ENCODE results near the gene FAT1.
"Not testable (repeated sequence)": the region's sequence is repeated elsewhere in the genome, so short reads cannot be mapped to it uniquely, and the experiment has no call there.

The FAT1 gene

GRCh38 chr4:186693159-186693815 is 30.4 kb downstream of the FAT1 start:
- no peak for DNase-seq

- DNase-seq = no peak
Measured at GRCh38 chr4:186691396-186691795, 32.3 kb downstream of the FAT1 start.

DNA sequence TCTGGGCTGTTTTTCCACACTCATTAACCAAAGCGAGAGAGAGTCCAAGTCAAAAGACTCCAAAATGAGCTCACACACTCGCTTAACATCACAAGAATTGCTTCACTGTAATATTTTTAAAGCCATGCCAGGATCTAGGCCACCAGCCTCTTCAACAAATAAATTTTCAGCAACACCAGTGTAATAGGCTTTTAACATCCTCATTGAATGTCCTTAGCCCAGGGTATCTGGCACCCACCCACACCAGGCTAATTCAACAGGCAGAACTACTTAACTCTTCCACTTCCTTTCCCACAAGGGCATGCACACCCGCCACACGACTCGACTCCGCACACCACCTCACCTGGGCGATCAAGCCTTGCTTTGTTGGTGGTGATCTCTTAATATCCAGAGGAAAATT is 34.2 kb downstream of the FAT1 start:
- DNase-seq = no peak

DNA sequence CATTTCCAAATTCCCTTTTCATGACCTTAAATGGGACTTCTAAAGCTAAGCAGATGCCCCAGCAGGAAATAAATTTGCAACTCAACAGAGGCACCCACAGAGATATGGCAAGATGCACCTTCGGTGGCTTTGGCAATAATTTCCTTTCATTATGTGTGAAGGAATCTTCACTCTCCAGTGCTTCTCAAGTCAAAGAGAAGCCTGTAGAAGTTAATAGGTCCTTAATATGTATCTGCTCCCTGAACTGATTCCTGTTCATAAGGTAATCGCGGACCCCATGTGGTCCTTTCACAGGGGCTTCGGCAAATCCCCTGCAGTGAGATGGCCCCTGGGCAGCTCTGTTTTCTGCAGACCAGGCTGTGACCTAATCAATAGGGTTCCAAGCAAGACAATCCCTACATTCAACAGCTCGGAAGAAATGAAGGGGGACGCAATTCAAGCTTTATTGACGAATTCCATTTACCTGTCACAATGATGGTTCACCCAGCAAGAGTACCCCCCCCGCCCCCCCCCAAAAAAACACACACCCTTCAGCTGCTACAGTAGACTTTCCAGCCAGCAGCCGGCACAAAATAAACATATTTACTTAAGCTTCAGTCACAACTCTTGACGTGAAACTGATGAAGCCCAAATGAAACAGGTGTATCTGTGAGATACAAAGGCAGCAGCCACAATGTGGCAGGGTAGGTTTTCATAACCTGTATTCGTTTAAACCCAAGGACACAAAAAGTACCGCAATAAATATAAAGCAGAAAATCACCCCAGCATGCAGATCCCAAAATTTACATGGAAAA is 35.3 kb downstream of the FAT1 start:
- no peak for DNase-seq

- DNase-seq = no peak
Measured at GRCh38 chr4:186687265-186687664, 36.4 kb downstream of the FAT1 start.

DNA sequence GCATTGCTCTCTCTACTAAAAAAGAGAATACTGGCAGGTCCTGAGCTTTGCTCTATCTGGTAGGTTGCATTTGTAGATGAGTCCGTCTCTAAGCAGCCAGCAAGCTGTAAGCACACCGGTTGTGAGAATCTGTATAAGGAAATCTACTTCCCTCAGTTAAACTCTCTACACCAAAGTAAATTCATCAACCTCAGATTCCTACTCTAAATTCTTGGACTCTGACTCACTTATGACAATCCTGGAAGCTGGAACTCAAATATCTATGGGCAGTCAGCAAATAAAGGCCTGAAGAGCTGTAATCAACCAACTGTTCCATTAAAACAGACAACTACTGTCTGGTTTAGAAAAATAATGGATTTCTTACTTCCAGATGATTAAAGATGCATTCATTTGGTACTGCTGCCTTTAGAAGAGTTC is 37.9 kb downstream of the FAT1 start:
- DNase-seq = no peak

DNA sequence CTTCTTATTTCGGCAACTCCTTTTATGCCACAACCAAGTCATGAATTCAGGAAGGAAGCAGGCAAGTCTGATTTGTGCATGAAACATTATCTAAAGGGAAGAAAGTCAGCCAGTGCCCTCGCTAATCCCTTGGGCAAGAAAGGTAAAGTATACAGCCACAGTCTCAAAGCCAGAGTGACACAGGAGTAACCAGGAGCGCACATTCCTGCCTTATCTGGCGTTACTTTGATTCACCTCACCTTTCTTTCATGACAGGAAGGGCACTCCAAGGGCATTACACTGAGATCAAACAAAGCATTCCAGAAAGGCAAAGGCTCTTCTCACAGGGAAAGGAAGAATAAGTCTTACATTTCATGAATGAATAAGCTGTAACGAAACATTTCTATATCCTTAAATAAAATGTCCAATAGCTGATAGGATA is 38.8 kb downstream of the FAT1 start:
- DNase-seq = no peak

DNA sequence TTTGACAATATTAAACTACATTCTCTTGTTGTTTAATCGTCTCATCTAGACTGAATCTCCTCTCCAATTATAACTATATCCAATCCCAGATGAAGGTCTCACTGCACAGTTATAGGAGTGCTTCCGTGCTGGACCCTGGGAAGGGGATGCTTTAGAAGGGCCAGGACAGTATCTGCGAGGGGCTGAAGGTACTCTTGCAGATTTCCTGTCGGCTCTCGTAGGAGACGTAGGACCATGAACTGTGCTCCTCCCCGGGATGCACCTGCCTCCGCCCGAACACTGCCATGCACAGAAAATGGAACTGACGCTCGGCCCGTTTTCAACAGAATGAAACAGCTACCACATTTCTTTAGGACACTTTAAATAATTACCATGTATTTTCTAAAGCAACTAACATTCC is 39.4 kb downstream of the FAT1 start:
- no peak for DNase-seq

DNA sequence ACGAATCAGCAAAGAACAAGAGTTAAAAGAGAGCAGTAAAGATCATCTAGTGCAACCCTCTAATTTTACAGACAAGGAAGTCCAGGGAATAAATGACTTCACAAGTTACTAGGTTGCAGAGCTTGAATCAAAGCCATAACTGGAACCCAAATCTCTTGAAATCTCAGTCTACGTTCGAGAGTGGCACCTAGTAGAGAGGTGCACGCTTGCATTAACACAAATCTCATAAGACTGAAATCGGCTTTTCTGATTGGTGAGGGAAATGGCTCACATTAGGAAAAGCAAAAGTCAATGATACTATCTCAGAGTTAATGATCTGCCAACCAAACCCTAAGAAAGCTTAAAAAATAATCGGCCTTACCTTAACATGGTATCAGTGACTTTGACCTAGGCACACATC is 43.0 kb downstream of the FAT1 start:
- DNase-seq = no peak

DNA sequence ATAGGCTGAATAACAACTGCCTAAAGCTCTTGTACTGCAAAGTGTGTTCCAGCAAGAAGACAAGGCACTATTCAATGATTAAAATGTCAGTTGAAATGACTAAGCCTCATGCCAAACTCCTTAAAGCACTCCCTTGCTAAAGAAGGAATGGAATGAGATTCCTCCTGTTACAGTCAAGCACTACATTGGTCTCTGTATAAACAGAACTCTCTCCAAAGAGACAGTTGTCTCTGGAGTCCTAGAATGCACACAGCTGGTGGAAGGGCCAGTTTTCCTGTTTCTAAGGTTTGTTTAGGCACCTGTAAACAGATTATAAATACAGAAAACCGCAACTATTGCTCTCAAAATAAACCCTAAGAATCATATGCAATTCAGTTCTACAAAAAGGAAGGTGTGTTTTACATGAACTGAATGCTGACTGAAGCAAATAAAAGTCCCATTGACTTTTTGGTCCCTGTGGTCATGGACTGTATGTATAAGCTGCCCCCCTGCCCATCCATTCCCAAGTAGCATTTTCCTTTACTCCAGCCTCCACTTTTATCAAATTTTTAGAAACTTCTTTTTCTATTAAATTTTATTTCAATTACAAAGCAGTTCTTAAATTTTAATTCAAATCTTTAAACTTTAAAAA is 47.0 kb downstream of the FAT1 start:
- DNase-seq = no peak

DNA sequence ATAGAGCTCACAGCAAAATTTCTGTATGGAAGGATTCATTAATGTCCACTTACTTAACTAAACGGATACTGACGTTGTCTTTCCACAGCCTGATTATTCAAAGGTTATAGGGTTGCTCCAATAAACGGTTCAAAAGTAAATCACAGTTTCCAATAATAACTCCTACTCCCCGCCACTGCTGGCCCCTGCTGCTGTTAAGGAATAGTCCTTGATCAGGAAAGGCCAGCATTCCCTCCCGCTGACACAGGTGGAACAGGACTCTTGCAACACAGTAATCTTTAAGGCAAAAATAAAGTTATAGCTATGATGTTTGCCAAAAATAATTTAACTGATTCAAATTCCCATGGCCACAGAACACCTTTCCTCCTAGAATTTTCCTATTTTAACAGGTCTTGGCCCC is 53.9 kb downstream of the FAT1 start:
- no peak for DNase-seq

DNA sequence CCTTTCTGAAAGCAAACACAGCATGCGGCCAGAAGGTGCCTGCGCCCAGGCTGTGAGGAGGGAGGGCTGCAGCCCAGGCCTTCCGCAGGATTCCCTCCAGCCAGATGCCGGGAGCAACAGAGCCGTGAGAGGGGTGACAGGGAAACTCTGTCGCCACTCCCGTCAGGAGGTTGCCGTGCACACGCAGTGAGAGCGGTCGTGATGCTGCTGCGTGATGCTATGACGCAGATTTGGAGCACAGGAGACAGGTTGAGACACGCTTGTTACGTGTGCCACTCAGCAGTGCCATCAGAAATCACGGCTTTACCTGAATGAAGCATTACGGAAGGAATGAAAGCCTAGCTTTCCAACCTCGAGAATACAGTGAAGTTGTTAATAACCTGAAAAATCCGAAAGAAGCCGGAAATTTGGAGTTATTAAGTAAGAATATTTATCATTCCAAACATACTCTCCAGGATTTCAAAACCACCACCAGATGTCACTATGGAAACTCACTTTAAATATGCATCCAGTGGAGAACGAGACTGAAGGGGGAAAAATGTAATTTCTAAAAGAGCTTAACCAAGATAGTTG is 54.4 kb downstream of the FAT1 start:
- peak; percentile 56 for DNase-seq

DNA sequence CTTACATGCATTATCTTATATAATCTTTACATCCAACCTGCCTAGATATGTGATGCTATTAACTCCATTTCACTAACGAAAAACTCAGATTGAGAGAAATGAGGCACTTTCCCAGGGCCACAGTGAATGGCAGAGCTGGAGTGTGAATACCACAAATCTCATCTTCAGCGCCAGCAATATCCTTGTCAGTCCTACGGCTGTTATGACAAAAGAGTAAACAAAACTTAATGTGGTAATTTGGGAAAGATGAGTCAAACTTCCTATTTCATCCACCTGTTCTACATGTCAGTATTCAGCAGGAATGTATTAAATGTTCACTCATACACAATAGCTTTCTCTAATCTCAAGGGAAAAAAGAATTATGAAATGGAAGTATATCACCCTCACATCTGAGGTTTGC is 56.9 kb downstream of the FAT1 start:
- DNase-seq = no peak

- no peak for DNase-seq
Measured at GRCh38 chr4:186666252-186666651, 57.4 kb downstream of the FAT1 start.

- no peak for DNase-seq
Measured at GRCh38 chr4:186660403-186660802, 63.3 kb downstream of the FAT1 start.

DNA sequence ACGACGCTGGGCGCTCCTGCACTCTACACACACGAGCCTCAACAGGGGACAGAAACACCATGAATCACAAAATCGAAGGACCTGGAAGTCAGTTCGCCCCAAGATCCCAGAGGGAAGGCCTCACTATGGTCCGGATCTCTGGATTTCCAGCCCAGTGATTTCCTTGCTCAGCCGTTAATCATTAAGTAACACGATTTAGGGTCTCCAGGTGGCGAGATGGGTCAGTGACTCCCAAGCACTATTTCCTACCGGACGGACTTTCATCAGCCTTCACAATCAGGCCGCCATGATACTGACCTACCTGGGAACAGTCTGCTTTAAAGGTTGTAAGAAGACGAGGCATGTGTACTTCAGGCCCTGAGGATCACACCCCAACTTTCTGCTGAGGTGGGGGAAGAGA is 63.7 kb downstream of the FAT1 start:
- DNase-seq = no peak

DNA sequence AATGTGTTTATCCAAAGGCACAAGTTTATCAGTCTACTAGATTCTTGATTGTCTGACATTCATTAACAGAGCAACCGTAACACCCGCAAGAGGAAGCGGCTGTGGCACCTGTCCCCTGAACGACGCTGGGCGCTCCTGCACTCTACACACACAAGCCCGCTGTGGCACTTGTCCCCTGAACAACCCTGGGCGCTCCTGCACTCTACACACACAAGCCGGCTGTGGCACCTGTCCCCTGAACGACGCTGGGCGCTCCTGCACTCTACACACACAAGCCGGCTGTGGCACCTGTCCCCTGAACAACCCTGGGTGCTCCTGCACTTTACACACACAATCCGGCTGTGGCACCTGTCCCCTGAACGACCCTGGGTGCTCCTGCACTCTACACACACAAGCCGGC is 64.2 kb downstream of the FAT1 start:
- DNase-seq = not testable (repeated sequence)

DNA sequence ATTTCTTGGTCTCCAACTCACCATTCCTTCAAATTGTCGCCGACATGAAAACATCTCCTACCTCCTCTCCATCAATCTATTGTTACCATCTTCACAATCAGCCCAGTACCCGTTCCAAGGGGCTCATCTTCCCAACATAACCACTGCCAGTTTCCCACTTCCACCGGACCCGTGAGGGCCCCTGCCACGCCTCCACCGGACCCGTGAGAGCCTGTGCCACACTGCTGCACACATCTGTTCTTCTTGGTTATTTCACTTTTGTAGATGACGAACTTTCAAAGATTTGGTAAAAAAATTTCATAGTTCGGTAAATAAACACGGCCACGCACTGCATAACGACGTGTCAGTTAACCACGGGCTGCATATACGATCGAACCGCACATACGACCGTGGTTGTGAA is 65.0 kb downstream of the FAT1 start:
- DNase-seq = no peak

- DNase-seq = no peak
Measured at GRCh38 chr4:186657764-186658163, 65.9 kb downstream of the FAT1 start.

- DNase-seq = no peak
Measured at GRCh38 chr4:186653969-186654368, 69.7 kb downstream of the FAT1 start.

DNA sequence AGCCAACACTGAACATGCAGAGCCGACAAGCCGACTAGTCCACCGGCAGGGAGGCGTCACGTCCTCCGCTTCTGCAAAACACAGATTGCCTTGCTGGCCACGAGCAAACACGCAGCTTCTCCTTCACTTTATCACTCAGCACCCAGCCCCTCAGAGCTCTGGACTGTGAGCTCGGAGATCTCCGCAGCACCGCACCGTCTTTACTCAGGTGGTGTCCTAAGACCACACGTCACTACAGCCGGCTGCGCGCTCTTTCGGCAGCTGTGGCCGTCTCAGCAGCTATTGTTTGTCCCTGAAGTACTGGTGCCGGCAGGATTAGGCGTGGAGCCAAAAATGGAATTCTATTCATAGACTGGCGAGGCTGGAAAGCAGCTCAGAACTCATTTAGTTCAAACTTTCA is 72.0 kb downstream of the FAT1 start:
- DNase-seq = no peak

GRCh38 chr4:186651181-186651603 is 72.5 kb downstream of the FAT1 start:
- no peak for DNase-seq

DNA sequence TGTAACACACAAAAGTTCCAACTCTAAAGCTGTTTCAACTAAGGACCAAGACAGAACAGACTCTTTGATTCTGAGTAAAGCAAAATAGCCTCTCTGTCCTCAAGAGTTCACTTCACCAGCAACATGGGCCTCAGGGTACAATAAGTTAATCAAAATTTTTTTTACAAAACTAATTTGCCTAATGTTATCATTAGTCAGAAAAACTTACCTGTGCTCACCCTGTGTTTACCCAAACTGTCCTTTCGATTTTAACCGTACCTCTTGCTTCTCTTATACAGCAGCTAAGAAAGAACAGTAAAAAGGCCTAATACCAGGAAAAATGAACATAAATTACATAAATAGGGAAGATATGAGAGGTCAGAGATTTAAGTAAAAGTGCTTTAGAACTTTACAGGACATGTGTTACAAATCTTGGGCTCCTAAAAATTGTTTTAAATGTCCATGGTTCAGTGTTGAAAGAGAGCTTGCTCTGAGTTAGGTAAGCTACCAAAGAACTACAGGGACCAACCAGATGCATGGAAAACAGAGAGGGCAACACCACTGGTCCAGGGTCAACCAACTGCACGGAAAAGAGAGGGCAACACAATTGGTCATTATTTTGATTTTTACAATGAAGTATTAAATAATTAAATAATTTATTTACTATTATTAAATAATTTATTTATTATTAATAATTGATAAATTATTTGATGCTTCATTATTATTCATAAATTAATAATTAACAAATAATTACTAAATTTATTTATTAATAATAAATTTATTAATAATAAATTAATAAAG is 73.1 kb downstream of the FAT1 start:
- DNase-seq = no peak
